Astrocyte (in vitro differentiated cells and primary cell): ENCODE results near the gene PTPMT1.

Source experiments
- EZH2 ChIP-seq: IDR thresholded peaks from 2 replicates; pipeline ENCODE4 v1.6.1; 2012; ENCODE audit warnings: mild to moderate bottlenecking, low read length, inconsistent platforms; ENCODE audit not compliant: insufficient read depth
- TF ChIP-seq, protein P1 (sequence below): IDR thresholded peaks from 2 replicates; pipeline ENCODE4 v1.5.1; 2011; ENCODE audit warnings: low read depth, mild to moderate bottlenecking, inconsistent platforms, low read length, moderate library complexity; ENCODE audit not compliant: insufficient read depth

DNA sequence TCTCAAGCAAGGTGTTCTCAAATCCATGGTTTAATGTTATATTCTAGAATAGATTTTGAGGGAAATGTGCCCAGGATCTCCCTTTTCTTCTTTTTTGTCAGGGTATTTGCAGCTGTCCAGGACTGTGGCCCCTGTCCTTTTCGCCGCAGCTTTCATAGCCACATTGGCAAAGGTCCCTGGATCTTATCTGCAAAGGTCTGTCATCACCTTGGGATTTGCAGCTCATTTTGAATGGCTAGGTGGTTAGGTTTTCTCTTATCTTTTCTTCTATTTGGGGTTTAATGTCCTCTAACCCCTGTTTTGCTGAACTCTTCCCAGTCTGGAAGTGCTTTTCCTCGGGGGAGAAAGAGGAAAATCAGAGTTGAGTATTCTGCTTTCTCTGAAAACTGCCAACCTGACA lies 40.5 kb downstream of the PTPMT1 start:
- TF ChIP-seq, protein P1, sequence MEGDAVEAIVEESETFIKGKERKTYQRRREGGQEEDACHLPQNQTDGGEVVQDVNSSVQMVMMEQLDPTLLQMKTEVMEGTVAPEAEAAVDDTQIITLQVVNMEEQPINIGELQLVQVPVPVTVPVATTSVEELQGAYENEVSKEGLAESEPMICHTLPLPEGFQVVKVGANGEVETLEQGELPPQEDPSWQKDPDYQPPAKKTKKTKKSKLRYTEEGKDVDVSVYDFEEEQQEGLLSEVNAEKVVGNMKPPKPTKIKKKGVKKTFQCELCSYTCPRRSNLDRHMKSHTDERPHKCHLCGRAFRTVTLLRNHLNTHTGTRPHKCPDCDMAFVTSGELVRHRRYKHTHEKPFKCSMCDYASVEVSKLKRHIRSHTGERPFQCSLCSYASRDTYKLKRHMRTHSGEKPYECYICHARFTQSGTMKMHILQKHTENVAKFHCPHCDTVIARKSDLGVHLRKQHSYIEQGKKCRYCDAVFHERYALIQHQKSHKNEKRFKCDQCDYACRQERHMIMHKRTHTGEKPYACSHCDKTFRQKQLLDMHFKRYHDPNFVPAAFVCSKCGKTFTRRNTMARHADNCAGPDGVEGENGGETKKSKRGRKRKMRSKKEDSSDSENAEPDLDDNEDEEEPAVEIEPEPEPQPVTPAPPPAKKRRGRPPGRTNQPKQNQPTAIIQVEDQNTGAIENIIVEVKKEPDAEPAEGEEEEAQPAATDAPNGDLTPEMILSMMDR: no peak
- TF ChIP-seq EZH2: no peak
